Upper lobe of left lung (tissue), 6 donors: ENCODE results near the gene FBXL19. TPM values are rescaled to one million over a fixed set of nuclear protein-coding genes. Genes with fewer than 3 reads are reported as not detected.

Experiments used
- ATAC-seq, 2 donors: fragments of 200-7000 bp; cut with Tn5 transposase; one replicate each; pipeline ENCODE4 v1.9.1; 2022; ENCODE audit warnings: mild to moderate bottlenecking in 2 of 2, moderate library complexity in 2 of 2; ENCODE audit not compliant: low FRiP score in 2 of 2
- DNase-seq, 2 donors: peaks; one replicate each; pipeline ENCODE4 v3.0.0-alpha.2; 2019 to 2020
- H3K27ac ChIP-seq, 4 donors: fragments of 200-600 bp; sonication (generic); one replicate each; pipeline ENCODE4 v1.5.1; 2016 to 2019
- H3K27me3 ChIP-seq, 4 donors: fragments of 200-600 bp; sonication (generic); one replicate each; pipeline ENCODE4 v1.5.1; 2017 to 2019
- H3K36me3 ChIP-seq, 4 donors: fragments of 200-600 bp; sonication (generic); one replicate each; pipeline ENCODE4 v1.5.1; 2016 to 2019
- H3K4me1 ChIP-seq, 4 donors: fragments of 200-600 bp; sonication (generic); one replicate each; pipeline ENCODE4 v1.5.1; 2018 to 2019
- H3K4me3 ChIP-seq, 4 donors: fragments of 200-600 bp; sonication (generic); one replicate each; pipeline ENCODE4 v1.5.1; 2017 to 2019; ENCODE audit warnings: mild to moderate bottlenecking in 2 of 4, moderate library complexity in 1 of 4
- H3K9me3 ChIP-seq, 4 donors: fragments of 200-600 bp; sonication (generic); one replicate each; pipeline ENCODE4 v1.5.1; 2018 to 2019
- CTCF ChIP-seq, 6 experiments: fragments of 450-650 bp in 4 of 6; fragments of 200-600 bp in 2 of 6; sonication (generic) in 2 of 6; IDR thresholded peaks; one replicate each; pipeline ENCODE4 v1.5.1; 2016 to 2019; ENCODE audit warnings: antibody characterized with exemption in 6 of 6
- EP300 ChIP-seq, 4 donors: sonication (generic); formaldehyde crosslinking; IDR thresholded peaks; one replicate each; pipeline ENCODE4 v1.5.1; 2017; ENCODE audit warnings: antibody characterized with exemption in 4 of 4, control low read depth in 2 of 4
- POLR2A ChIP-seq, 4 donors: fragments of 450-650 bp; IDR thresholded peaks; one replicate each; pipeline ENCODE4 v1.5.1; 2016 to 2017; ENCODE audit warnings: antibody characterized with exemption in 4 of 4, mild to moderate bottlenecking in 2 of 4
- POLR2AphosphoS5 ChIP-seq, 2 donors: sonication (generic); formaldehyde crosslinking; IDR thresholded peaks; one replicate each; pipeline ENCODE4 v1.5.1; 2017; ENCODE audit warnings: antibody characterized with exemption in 2 of 2
- WGBS, 2 donors: methylation state at CpG; one replicate each; pipeline ENCODE4 v1.1.5; 2017 to 2018; 5-methylcytosine and 5-hydroxymethylcytosine counted together
- total RNA-seq, 6 donors: library from RNA; depleted of rRNA in 4 of 6; stranded (reverse); fragments of >200 nt in 4 of 6; gene quantifications; one replicate each; pipeline versions ENCODE4 v1.1.0 to v1.2.1, GENCODE V29; 2016 to 2021
- donor health status: DM: no; HTN: no; CAD: no; lungs with moderate emphysema.
- donor health status: DM: no; HTN: yes; CAD: no; lungs with severe emphysema.

The FBXL19 gene
- total RNA-seq, 6 donors from 2014 or later = 7.3 to 40.9 (median 15.5) TPM

- DNase-seq = peak in 1 of 2 donors; percentile 58
- H3K4me1 ChIP-seq = peaks cover 19 to 36% (median 27%) of the 10 kb centered on the region in 4 donors
- TF ChIP-seq EP300 (IDR thresholded peaks at IDR 0.05) = no peak
- no peak for TF ChIP-seq POLR2A (IDR thresholded peaks at IDR 0.05)
- no peak for TF ChIP-seq POLR2AphosphoS5 (IDR thresholded peaks at IDR 0.05)
- no peak for TF ChIP-seq CTCF (IDR thresholded peaks at IDR 0.05)
- ATAC-seq = no peak
- H3K27ac ChIP-seq = peak overlapping the region; percentile 85 to 96 (median 90)
- H3K9me3 ChIP-seq = no peaks in the 10 kb centered on the region
- no peak overlapping the region for H3K4me3 ChIP-seq
- WGBS, 2 donors = 64 to 84% methylated on average over 8 to 18 of the region's 19 CpGs
- H3K36me3 ChIP-seq = no peaks in the 10 kb centered on the region
- H3K27me3 ChIP-seq = no peaks in the 10 kb centered on the region
Measured at GRCh38 chr16:30904114-30904780, 19.1 kb upstream of the FBXL19 start.

GRCh38 chr16:30907064-30907463 is 16.3 kb upstream of the FBXL19 start:
- Histone ChIP-seq H3K4me1 (peaks cover 18 to 24% (median 21%) of the 10 kb centered on the region in 4 donors), H3K36me3 (no peaks in the 10 kb centered on the region), H3K4me3 (no peak overlapping the region), H3K9me3 (no peaks in the 10 kb centered on the region), H3K27me3 (no peaks in the 10 kb centered on the region), H3K27ac (no peak overlapping the region)
- TF ChIP-seq EP300 (IDR thresholded peaks at IDR 0.05) (no peak), CTCF (IDR thresholded peaks at IDR 0.05) (no peak), POLR2A (IDR thresholded peaks at IDR 0.05) (no peak), POLR2AphosphoS5 (IDR thresholded peaks at IDR 0.05) (no peak)
- 84 to 98% methylated on average over 3 to 4 of the region's 4 CpGs for WGBS, 2 donors
- no peak for DNase-seq
- ATAC-seq = no peak

- Histone ChIP-seq H3K27ac (no peak overlapping the region), H3K9me3 (no peaks in the 10 kb centered on the region), H3K4me3 (no peak overlapping the region), H3K27me3 (no peaks in the 10 kb centered on the region), H3K36me3 (no peaks in the 10 kb centered on the region), H3K4me1 (no peaks in the 10 kb centered on the region)
- TF ChIP-seq EP300 (IDR thresholded peaks at IDR 0.05) (no peak), CTCF (IDR thresholded peaks at IDR 0.05) (no peak), POLR2AphosphoS5 (IDR thresholded peaks at IDR 0.05) (no peak), POLR2A (IDR thresholded peaks at IDR 0.05) (no peak)
- whole genome bisulfite sequencing, 2 donors = 72 to 73% methylated on average over 18 of the region's 18 CpGs
- ATAC-seq = no peak
- DNase-seq = no peak
Measured at GRCh38 chr16:30910427-30911029, 12.8 kb upstream of the FBXL19 start.

- Histone ChIP-seq H3K4me1 (no peaks in the 10 kb centered on the region), H3K9me3 (no peaks in the 10 kb centered on the region), H3K27me3 (no peaks in the 10 kb centered on the region), H3K27ac (no peak overlapping the region), H3K36me3 (no peaks in the 10 kb centered on the region), H3K4me3 (no peak overlapping the region)
- 77 to 92% methylated on average over 4 to 6 of the region's 6 CpGs for WGBS, 2 donors
- TF ChIP-seq POLR2AphosphoS5 (IDR thresholded peaks at IDR 0.05) (no peak), CTCF (IDR thresholded peaks at IDR 0.05) (no peak), POLR2A (IDR thresholded peaks at IDR 0.05) (no peak), EP300 (IDR thresholded peaks at IDR 0.05) (no peak)
- DNase-seq (no peak), ATAC-seq (no peak)
Measured at GRCh38 chr16:30912794-30913412, 10.5 kb upstream of the FBXL19 start.
